H1 (cell line): ENCODE data around the gene SPRR1B. TPM values are rescaled to one million over a fixed set of nuclear protein-coding genes. Genes with fewer than 3 reads are reported as not detected.

Experiments
- CTCF ChIA-PET: fragments of 300-600 bp; sonication (Branson Sonifier 250); formaldehyde crosslinking; loops from one replicate; lab custom pipeline; 2021; ENCODE audit not compliant: partially characterized antibody; lab: Charles Lee
- POLR2A ChIA-PET: fragments of 300-600 bp; sonication (Branson Sonifier 250); formaldehyde crosslinking; loops from one replicate; lab custom pipeline; 2021; ENCODE audit warnings: inconsistent platforms; ENCODE audit not compliant: partially characterized antibody; lab: Charles Lee
- DNase-seq, 2 experiments: peaks; one replicate each; pipeline versions ENCODE4 v3.0.0 to v3.0.0-alpha.2; 2010 to 2022; ENCODE audit warnings: low spot score in 2 of 2, low read depth in 1 of 2, mixed read lengths in 1 of 2
- FAIRE-seq: peaks from 2 replicates; lab custom pipeline; 2011; peaks lifted over from hg19 to GRCh38; lab: Jason Lieb, UNC
- H2AFZ ChIP-seq: 2 replicates; pipeline ENCODE4 v1.8.1; 2012; ENCODE audit warnings: low read length, inconsistent platforms
- H2AK5ac ChIP-seq: 2 replicates; pipeline ENCODE4 v1.6.1; 2013; ENCODE audit warnings: low read depth, low read length
- H2BK120ac ChIP-seq: replicated peaks from 2 replicates; pipeline ENCODE3; 2013; ENCODE audit warnings: low read depth, low read length, inconsistent platforms
- H2BK12ac ChIP-seq: 2 replicates; pipeline ENCODE4 v1.6.1; 2013; ENCODE audit warnings: low read depth, low read length
- H2BK15ac ChIP-seq: 2 replicates; pipeline ENCODE4 v1.6.1; 2013; ENCODE audit warnings: low read length
- H2BK20ac ChIP-seq: 2 replicates; pipeline ENCODE4 v1.6.1; 2013; ENCODE audit warnings: low read length
- H2BK5ac ChIP-seq: 2 replicates; pipeline ENCODE4 v1.6.1; 2013; ENCODE audit warnings: low read depth, low read length
- H3K14ac ChIP-seq: 2 replicates; pipeline ENCODE4 v1.6.1; 2013; ENCODE audit warnings: inconsistent platforms; ENCODE audit not compliant: insufficient read length
- H3K18ac ChIP-seq: 2 replicates; pipeline ENCODE4 v1.6.1; 2013; ENCODE audit warnings: low read length; ENCODE audit errors: extremely low read depth
- H3K23ac ChIP-seq: 2 replicates; pipeline ENCODE4 v1.6.1; 2013; ENCODE audit warnings: inconsistent platforms; ENCODE audit not compliant: insufficient read length
- H3K23me2 ChIP-seq: 2 replicates; pipeline ENCODE4 v1.6.1; 2013; ENCODE audit warnings: low read depth, low read length
- H3K27ac ChIP-seq: 2 replicates; pipeline ENCODE4 v1.6.1; 2011; ENCODE audit warnings: low read depth, low read length, inconsistent platforms
- H3K27me3 ChIP-seq, 4 experiments: replicated peaks in 1 of 4; 1 replicate in 1 of 4; 2 replicates in 3 of 4; pipeline versions ENCODE4 v1.6.1 to v1.8.1; 2011 to 2013; ENCODE audit warnings: low read length in 3 of 4, mild to moderate bottlenecking in 3 of 4, inconsistent platforms in 2 of 4, mixed read lengths in 2 of 4, moderate library complexity in 1 of 4; ENCODE audit not compliant: control insufficient read depth in 3 of 4, insufficient read depth in 3 of 4; ENCODE audit errors: extremely low read depth in 1 of 4
- H3K36me3 ChIP-seq, 4 experiments: 2 replicates each; pipeline versions ENCODE4 v1.6.1 to v1.8.1; 2011 to 2013; ENCODE audit warnings: mild to moderate bottlenecking in 4 of 4, low read length in 3 of 4, moderate library complexity in 2 of 4, control low read depth in 1 of 4, inconsistent platforms in 1 of 4; ENCODE audit not compliant: insufficient read depth in 4 of 4, control insufficient read depth in 2 of 4
- H3K4ac ChIP-seq: replicated peaks from 2 replicates; pipeline ENCODE3; 2013; ENCODE audit warnings: low read length, low read depth, mixed read lengths, inconsistent platforms; ENCODE audit not compliant: insufficient read length
- H3K4me1 ChIP-seq, 4 experiments: replicated peaks in 1 of 4; 1 replicate in 1 of 4; 2 replicates in 3 of 4; pipeline versions ENCODE4 v1.6.1 to v1.8.1; 2011 to 2013; ENCODE audit warnings: low read length in 3 of 4, inconsistent platforms in 2 of 4, mixed read lengths in 1 of 4; ENCODE audit not compliant: insufficient read depth in 4 of 4, control insufficient read depth in 3 of 4
- H3K4me2 ChIP-seq, 2 experiments: 2 replicates each; pipeline versions ENCODE4 v1.6.1 to v1.8.1; 2011 to 2013; ENCODE audit warnings: low read depth in 2 of 2, low read length in 2 of 2, control low read depth in 1 of 2, inconsistent platforms in 1 of 2, mild to moderate bottlenecking in 1 of 2; ENCODE audit not compliant: insufficient read depth in 1 of 2
- H3K4me3 ChIP-seq, 4 experiments: fragments of 200-600, 300-600 bp in 1 of 4; sonication (generic), shearing (Covaris generic), sonication (Bioruptor Twin) in 1 of 4; 2 replicates each; pipeline versions ENCODE4 v1.5.1 to v1.8.1; 2011 to 2016; ENCODE audit warnings: low read length in 4 of 4, low read depth in 3 of 4, control low read depth in 2 of 4, inconsistent platforms in 2 of 4, mild to moderate bottlenecking in 2 of 4, mixed read lengths in 1 of 4, moderate library complexity in 1 of 4; ENCODE audit not compliant: insufficient read depth in 2 of 4; ENCODE audit errors: extremely low read depth in 1 of 4
- H3K56ac ChIP-seq: replicated peaks from 2 replicates; pipeline ENCODE3; 2013; ENCODE audit warnings: low read depth, mild to moderate bottlenecking, mixed read lengths, low read length, inconsistent platforms; ENCODE audit not compliant: insufficient read length
- H3K79me1 ChIP-seq: 2 replicates; pipeline ENCODE4 v1.6.1; 2013; ENCODE audit warnings: low read depth, low read length, control low read depth
- H3K79me2 ChIP-seq, 2 experiments: 2 replicates each; pipeline versions ENCODE4 v1.6.1 to v1.8.1; 2012 to 2013; ENCODE audit warnings: low read length in 2 of 2, mild to moderate bottlenecking in 2 of 2, inconsistent platforms in 1 of 2; ENCODE audit not compliant: insufficient read depth in 2 of 2, control insufficient read depth in 1 of 2
- H3K9ac ChIP-seq, 4 experiments: replicated peaks in 1 of 4; 1 replicate in 1 of 4; 2 replicates in 3 of 4; pipeline versions ENCODE4 v1.6.1 to v1.8.1; 2011 to 2013; ENCODE audit warnings: low read depth in 3 of 4, low read length in 3 of 4, control low read depth in 2 of 4, mild to moderate bottlenecking in 2 of 4, moderate library complexity in 2 of 4, inconsistent platforms in 1 of 4; ENCODE audit errors: extremely low read depth in 1 of 4
- H3K9me3 ChIP-seq, 2 experiments: 2 replicates each; pipeline versions ENCODE4 v1.6.1 to v1.8.1; 2012 to 2013; ENCODE audit warnings: mild to moderate bottlenecking in 2 of 2, moderate library complexity in 2 of 2, control low read depth in 1 of 2, inconsistent platforms in 1 of 2, low read depth in 1 of 2, low read length in 1 of 2, mixed read lengths in 1 of 2; ENCODE audit not compliant: insufficient read depth in 2 of 2
- H4K20me1 ChIP-seq, 2 experiments: replicated peaks in 1 of 2; 2 replicates each; pipeline versions ENCODE3 to v1.8.1; 2011 to 2013; ENCODE audit warnings: inconsistent platforms in 2 of 2, low read length in 2 of 2, mild to moderate bottlenecking in 1 of 2; ENCODE audit not compliant: insufficient read depth in 2 of 2, control insufficient read depth in 1 of 2
- H4K5ac ChIP-seq: 2 replicates; pipeline ENCODE4 v1.6.1; 2013; ENCODE audit warnings: low read length, low read depth, mixed read lengths, inconsistent platforms; ENCODE audit not compliant: insufficient read length
- H4K8ac ChIP-seq: 2 replicates; pipeline ENCODE4 v1.8.0; 2013; ENCODE audit warnings: mild to moderate bottlenecking, moderate library complexity, low read length, inconsistent platforms; ENCODE audit not compliant: insufficient read depth; ENCODE audit errors: extremely low read depth
- H4K91ac ChIP-seq: replicated peaks from 2 replicates; pipeline ENCODE3; 2013; ENCODE audit warnings: low read length, mixed read lengths, inconsistent platforms; ENCODE audit not compliant: insufficient read length
- CBX5 ChIP-seq: fragments of 300-800, 300-1000 bp; sonication (generic); IDR thresholded peaks from 2 replicates; pipeline ENCODE4 v1.7.1; 2016; ENCODE audit warnings: antibody characterized with exemption, low read length, low read depth
- CEBPB ChIP-seq: IDR thresholded peaks from 2 replicates; pipeline ENCODE4 v1.6.1; 2012; ENCODE audit warnings: low read depth, low read length
- GABPA ChIP-seq: IDR thresholded peaks from 2 replicates; pipeline ENCODE4 v1.6.1; 2011; ENCODE audit warnings: mild to moderate bottlenecking, low read length, moderate library complexity, borderline replicate concordance; ENCODE audit not compliant: insufficient read depth
- HDAC6 ChIP-seq: IDR thresholded peaks from one replicate; pipeline ENCODE4 v1.7.1; 2012; ENCODE audit warnings: low read depth, mild to moderate bottlenecking, inconsistent platforms, low read length, moderate library complexity
- JUND ChIP-seq: IDR thresholded peaks from 2 replicates; pipeline ENCODE4 v1.6.1; 2011; ENCODE audit warnings: mild to moderate bottlenecking, improper control_type of control experiment, low read length
- KDM1A ChIP-seq: fragments of 200-600, 300-600 bp; sonication (generic); IDR thresholded peaks from 2 replicates; pipeline ENCODE4 v1.7.1; 2016; ENCODE audit warnings: mild to moderate bottlenecking, low read length, borderline replicate concordance
- PHF8 ChIP-seq: fragments of 200-600 bp; sonication (generic); conservative IDR thresholded peaks from 2 replicates; pipeline ENCODE4 v1.7.1; 2012; ENCODE audit warnings: low read depth, mild to moderate bottlenecking, inconsistent platforms, low read length, moderate library complexity
- SAP30 ChIP-seq: fragments of 300-600 bp; sonication (generic); IDR thresholded peaks from 2 replicates; pipeline ENCODE4 v1.7.1; 2012; ENCODE audit warnings: low read length, moderate library complexity, mild to moderate bottlenecking, inconsistent platforms; ENCODE audit not compliant: insufficient read depth, insufficient replicate concordance
- SIX5 ChIP-seq: IDR thresholded peaks from 2 replicates; pipeline ENCODE4 v1.6.1; 2011; ENCODE audit warnings: mild to moderate bottlenecking, low read depth, low read length
- SP4 ChIP-seq: IDR thresholded peaks from 2 replicates; pipeline ENCODE4 v1.6.1; 2012; ENCODE audit warnings: low read length, inconsistent platforms
- SUZ12 ChIP-seq: fragments of 200-600 bp; sonication (generic); IDR thresholded peaks from 2 replicates; pipeline ENCODE4 v1.6.1; 2012; ENCODE audit warnings: mild to moderate bottlenecking, inconsistent platforms, low read length, moderate library complexity, mixed read lengths
- WGBS, 2 experiments: shearing (Covaris generic) in 1 of 2; methylation state at CpG; one replicate each; pipeline versions ENCODE4 v1.1.6 to v1.1.7; 2013 to 2015; ENCODE audit warnings: low lambda C conversion rate in 2 of 2, mixed read lengths in 2 of 2, inconsistent platforms in 1 of 2, low coverage in 1 of 2, missing lambda C conversion rate in 1 of 2; ENCODE audit not compliant: insufficient replicate concordance in 2 of 2, insufficient coverage in 1 of 2, insufficient read length in 1 of 2; ENCODE audit errors: extremely low coverage in 1 of 2, missing lambda C conversion rate in 1 of 2; 5-methylcytosine and 5-hydroxymethylcytosine counted together
- polyA plus RNA-seq, 7 experiments: library from polyadenylated mRNA; depleted of rRNA in 3 of 7; stranded (reverse) in 5 of 7; unstranded in 2 of 7; fragments of >200 nt in 5 of 7; fragments of 200-250 nt in 2 of 7; gene quantifications; 1 replicate in 5 of 7; 2 replicates in 1 of 7; 4 replicates in 1 of 7; pipeline versions ENCODE4 v1.2.1 to v1.2.3, GENCODE V29; 2011 to 2013; ENCODE audit warnings: missing spikeins in 2 of 7, mixed read lengths in 2 of 7
- total RNA-seq: library from RNA; stranded (reverse); fragmentation: NEBNext Ultra II Directional; extraction: Animal tissue kit (Norgen Biotek cat#: 25700); gene quantifications from 2 replicates; pipeline ENCODE4 v1.2.1, GENCODE V29; 2021
- TF ChIP-seq, protein P1 (sequence below), 3 experiments: IDR thresholded peaks; 1 replicate in 2 of 3; 2 replicates in 1 of 3; pipeline versions ENCODE4 v1.5.1 to v1.6.1; 2011; ENCODE audit warnings: low read length in 3 of 3, mild to moderate bottlenecking in 3 of 3, inconsistent platforms in 2 of 3, low read depth in 1 of 3, moderate library complexity in 1 of 3; ENCODE audit not compliant: insufficient read depth in 1 of 3; ENCODE audit errors: control extremely low read depth in 1 of 3

SPRR1B gene
- total and polyA plus RNA-seq, 2 of the 8 experiments (the other 6 are each of a cell fraction or from before 2014, with no cell fraction given) = 0.23 TPM; not detected in 1

GRCh38 chr1:153001382-153001781, 29.6 kb upstream of the SPRR1B start, which contains the start of gene SPRR3:
TSS of gene SPRR3 (plus strand) at chr1:153001749. CDS start at chr1:153003021, 1,272 bp downstream.
- Histone ChIP-seq H2BK5ac (no peak within 1 kb of the TSS), H3K9ac (no peak within 1 kb of the TSS), H3K27me3 (no peaks in the 10 kb centered on the region), H3K4ac (no peak within 1 kb of the TSS), H2BK12ac (no peak within 1 kb of the TSS), H4K5ac (no peak within 1 kb of the TSS), H3K4me1 (peaks cover 0 to 4% (median 2%) of the 10 kb centered on the region in 4 experiments; a peak in 1 of 7 replicates), H3K4me2 (no peak within 1 kb of the TSS), H2AK5ac (no peak within 1 kb of the TSS), H2AFZ (no peak within 1 kb of the TSS), H4K91ac (no peak within 1 kb of the TSS), H3K56ac (no peak within 1 kb of the TSS), H3K36me3 (no peaks in the 10 kb centered on the region), H3K23ac (no peak within 1 kb of the TSS), H3K4me3 (no peak within 1 kb of the TSS), H2BK120ac (no peak within 1 kb of the TSS), H3K79me1 (no peaks in the 10 kb centered on the region), H3K79me2 (no peaks in the 10 kb centered on the region), H4K20me1 (no peaks in the 10 kb centered on the region), H3K9me3 (no peaks in the 10 kb centered on the region), H3K23me2 (no peaks in the 10 kb centered on the region; the same call in 1 of the 2 replicates), H3K14ac (no peak within 1 kb of the TSS), H2BK20ac (no peak within 1 kb of the TSS), H3K27ac (no peak within 1 kb of the TSS), H3K18ac (no peak within 1 kb of the TSS), H2BK15ac (no peak within 1 kb of the TSS), H4K8ac (no peak within 1 kb of the TSS)
- DNase-seq (no peak), FAIRE-seq (no peak)
- ChIA-PET POLR2A (no interaction called here), CTCF (interaction anchor here (1.2 to 2.7 kb wide), 3 partner anchors 10 to 191 kb away, joined by 3 to 7 read pairs (median 3); no protein-coding TSS in a partner anchor)
- 85% methylated on average over 2 of the region's 2 CpGs; no CpG with 5 or more reads in 1 of the 2 experiments for WGBS, 2 experiments
- TF ChIP-seq SUZ12 (no peak), PHF8 (no peak), SP4 (no peak), CBX5 (no peak), GABPA (no peak), SIX5 (no peak), KDM1A (no peak), JUND (no peak), CEBPB (no peak), HDAC6 (no peak), SAP30 (no peak)
- TF ChIP-seq, protein P1, sequence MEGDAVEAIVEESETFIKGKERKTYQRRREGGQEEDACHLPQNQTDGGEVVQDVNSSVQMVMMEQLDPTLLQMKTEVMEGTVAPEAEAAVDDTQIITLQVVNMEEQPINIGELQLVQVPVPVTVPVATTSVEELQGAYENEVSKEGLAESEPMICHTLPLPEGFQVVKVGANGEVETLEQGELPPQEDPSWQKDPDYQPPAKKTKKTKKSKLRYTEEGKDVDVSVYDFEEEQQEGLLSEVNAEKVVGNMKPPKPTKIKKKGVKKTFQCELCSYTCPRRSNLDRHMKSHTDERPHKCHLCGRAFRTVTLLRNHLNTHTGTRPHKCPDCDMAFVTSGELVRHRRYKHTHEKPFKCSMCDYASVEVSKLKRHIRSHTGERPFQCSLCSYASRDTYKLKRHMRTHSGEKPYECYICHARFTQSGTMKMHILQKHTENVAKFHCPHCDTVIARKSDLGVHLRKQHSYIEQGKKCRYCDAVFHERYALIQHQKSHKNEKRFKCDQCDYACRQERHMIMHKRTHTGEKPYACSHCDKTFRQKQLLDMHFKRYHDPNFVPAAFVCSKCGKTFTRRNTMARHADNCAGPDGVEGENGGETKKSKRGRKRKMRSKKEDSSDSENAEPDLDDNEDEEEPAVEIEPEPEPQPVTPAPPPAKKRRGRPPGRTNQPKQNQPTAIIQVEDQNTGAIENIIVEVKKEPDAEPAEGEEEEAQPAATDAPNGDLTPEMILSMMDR (IDR thresholded peaks at IDR 0.05; ENCODE audit: control extremely low read depth in 1 of 3, insufficient read depth in 1 of 3, low read depth in 1 of 3, low read length in 3 of 3) = no peak
